CD14-positive monocyte (primary cell): ENCODE data around the gene CASP10. TPM values are rescaled to one million over a fixed set of nuclear protein-coding genes. Genes with fewer than 3 reads are reported as not detected.

Source experiments
- DNase-seq, 3 donors: peaks; one replicate each; pipeline ENCODE4 v3.0.0-alpha.2; 2011 to 2022
- H2AFZ ChIP-seq: 2 replicates; pipeline ENCODE4 v1.6.0; 2012; ENCODE audit warnings: mild to moderate bottlenecking, low read depth, low read length, inconsistent platforms; ENCODE audit not compliant: insufficient read depth, poor library complexity, severe bottlenecking
- H3K27ac ChIP-seq, 2 donors: 1 replicate in 1 of 2; 2 replicates in 1 of 2; pipeline ENCODE4 v1.5.1; 2012 to 2013; ENCODE audit warnings: low read length in 2 of 2, control low read depth in 1 of 2, inconsistent platforms in 1 of 2, low read depth in 1 of 2, mild to moderate bottlenecking in 1 of 2
- H3K27me3 ChIP-seq, 2 donors: one replicate each; pipeline versions ENCODE4 v1.6.0 to v1.6.1; 2011 to 2013; ENCODE audit warnings: low read length in 2 of 2; ENCODE audit not compliant: control insufficient read depth in 2 of 2, insufficient read depth in 2 of 2
- H3K36me3 ChIP-seq, 2 donors: replicated peaks in 1 of 2; 1 replicate in 1 of 2; 2 replicates in 1 of 2; pipeline versions ENCODE4 v1.5.1 to v1.6.1; 2012 to 2013; ENCODE audit warnings: low read length in 2 of 2, control low read depth in 1 of 2, inconsistent platforms in 1 of 2, mild to moderate bottlenecking in 1 of 2; ENCODE audit not compliant: insufficient read depth in 2 of 2, control insufficient read depth in 1 of 2
- H3K4me1 ChIP-seq, 2 donors: 1 replicate in 1 of 2; 2 replicates in 1 of 2; pipeline versions ENCODE4 v1.5.1 to v1.6.1; 2012 to 2013; ENCODE audit warnings: low read length in 2 of 2, control low read depth in 1 of 2, inconsistent platforms in 1 of 2, mild to moderate bottlenecking in 1 of 2, moderate library complexity in 1 of 2; ENCODE audit not compliant: insufficient read depth in 2 of 2, control insufficient read depth in 1 of 2
- H3K4me2 ChIP-seq: replicated peaks from 2 replicates; pipeline ENCODE3; 2012; ENCODE audit warnings: low read length, moderate library complexity, mild to moderate bottlenecking; ENCODE audit not compliant: poor library complexity, severe bottlenecking; ENCODE audit errors: extremely low read depth
- H3K4me3 ChIP-seq, 3 experiments: fragments of 200-600 bp in 1 of 3; sonication (generic) in 1 of 3; replicated peaks in 1 of 3; 1 replicate in 2 of 3; 2 replicates in 1 of 3; pipeline ENCODE4 v1.5.1; 2011 to 2013; ENCODE audit warnings: low read length in 3 of 3, mild to moderate bottlenecking in 3 of 3, control low read depth in 2 of 3, low read depth in 2 of 3, inconsistent platforms in 1 of 3, moderate library complexity in 1 of 3
- H3K79me2 ChIP-seq: 2 replicates; pipeline ENCODE4 v1.6.0; 2012; ENCODE audit warnings: mild to moderate bottlenecking, control low read depth, inconsistent platforms, low read length, moderate library complexity; ENCODE audit not compliant: insufficient read depth
- H3K9ac ChIP-seq: 2 replicates; pipeline ENCODE4 v1.6.0; 2017; ENCODE audit warnings: low read length, mild to moderate bottlenecking; ENCODE audit not compliant: insufficient read depth, poor library complexity, severe bottlenecking
- H3K9me3 ChIP-seq, 2 donors: replicated peaks in 1 of 2; 1 replicate in 1 of 2; 2 replicates in 1 of 2; pipeline versions ENCODE4 v1.5.1 to v1.6.1; 2012 to 2013; ENCODE audit warnings: low read length in 2 of 2, control low read depth in 1 of 2; ENCODE audit not compliant: control insufficient read depth in 1 of 2, insufficient read depth in 1 of 2
- H4K20me1 ChIP-seq: 2 replicates; pipeline ENCODE4 v1.6.0; 2012; ENCODE audit warnings: mild to moderate bottlenecking, low read length, control low read depth, moderate library complexity; ENCODE audit not compliant: insufficient read depth
- H3K27ac Mint-ChIP-seq, 7 donors: one replicate each; pipeline ENCODE4 v1.8.0; 2020; ENCODE audit warnings: mild to moderate bottlenecking in 7 of 7, mixed read lengths in 7 of 7, moderate library complexity in 6 of 7, inconsistent platforms in 2 of 7
- H3K27me3 Mint-ChIP-seq, 3 donors: one replicate each; pipeline ENCODE4 v1.8.0; 2021 to 2022; ENCODE audit warnings: low read depth in 3 of 3, mild to moderate bottlenecking in 3 of 3, mixed read lengths in 3 of 3, moderate library complexity in 3 of 3, inconsistent platforms in 1 of 3
- H3K36me3 Mint-ChIP-seq, 2 donors: one replicate each; pipeline ENCODE4 v1.8.0; 2020; ENCODE audit warnings: mixed read lengths in 2 of 2, inconsistent platforms in 1 of 2, mild to moderate bottlenecking in 1 of 2
- H3K4me1 Mint-ChIP-seq: one replicate; pipeline ENCODE4 v1.8.0; 2020; ENCODE audit warnings: mild to moderate bottlenecking, mixed read lengths
- H3K4me3 Mint-ChIP-seq, 2 donors: one replicate each; pipeline ENCODE4 v1.8.0; 2020; ENCODE audit warnings: mild to moderate bottlenecking in 2 of 2, mixed read lengths in 2 of 2, moderate library complexity in 1 of 2
- H3K9me3 Mint-ChIP-seq, 7 donors: one replicate each; pipeline ENCODE4 v1.8.0; 2020 to 2022; ENCODE audit warnings: mixed read lengths in 7 of 7, mild to moderate bottlenecking in 6 of 7, moderate library complexity in 6 of 7, inconsistent platforms in 2 of 7
- CTCF ChIP-seq: fragments of 200-600 bp; IDR thresholded peaks from one replicate; pipeline ENCODE4 v1.8.0; 2022; ENCODE audit warnings: antibody characterized with exemption, mild to moderate bottlenecking
- WGBS: methylation state at CpG from one replicate; pipeline ENCODE4 v1.1.5; 2013; ENCODE audit warnings: missing lambda C conversion rate; ENCODE audit not compliant: insufficient coverage; 5-methylcytosine and 5-hydroxymethylcytosine counted together
- intact Hi-C, 2 donors: fragments of 100-400 bp; cut with micrococcal nuclease; formaldehyde crosslinking; loops; one replicate each; pipeline versions ENCODE4 v1.15.0 to v1.15.1; 2023
- polyA plus RNA-seq, 3 donors: library from polyadenylated mRNA; depleted of rRNA in 1 of 3; unstranded in 2 of 3; stranded (reverse) in 1 of 3; fragments of 300-500 nt in 2 of 3; fragments of >200 nt in 1 of 3; fragmentation: Illumina TruSeq in 2 of 3; gene quantifications; 1 replicate in 2 of 3; 2 replicates in 1 of 3; pipeline ENCODE4 v1.2.3, GENCODE V29; 2012 to 2021

Gene CASP10
- polyA plus RNA-seq, 3 donors: 17.7 to 23.3 (median 18.9) TPM

- no peaks in the 10 kb centered on the region for H4K20me1 ChIP-seq
- Mint-ChIP-seq H3K9me3 (no peaks in the 10 kb centered on the region), H3K27ac (peak overlapping the region; percentile 26 to 88 (median 65)), H3K4me1 (peaks cover 37% of the 10 kb centered on the region), H3K36me3 (peaks cover 0 to 4% of the 10 kb centered on the region in 2 donors), H3K4me3 (peak overlapping the region; percentile 70 to 79), H3K27me3 (peaks cover 0 to 3% (median 2%) of the 10 kb centered on the region in 3 donors)
- H2AFZ ChIP-seq: peak overlapping the region; percentile 76
- WGBS: 5% methylated on average over 10 of the region's 12 CpGs
- H3K4me3 ChIP-seq: peak overlapping the region in 1 of 3 experiments; percentile 48
- peak overlapping the region; percentile 6 to 42 for H3K27ac ChIP-seq
- no peaks in the 10 kb centered on the region for H3K36me3 ChIP-seq
- DNase-seq: no peak
- H3K79me2 ChIP-seq: peaks cover 11% of the 10 kb centered on the region
- H3K4me2 ChIP-seq: peak overlapping the region; percentile 60
- intact Hi-C loops: loop anchor here in 1 of 2 donors (5.0 kb wide), 1 partner anchor 37 kb away; no protein-coding TSS in a partner anchor
- H3K9ac ChIP-seq: no peak overlapping the region
- H3K4me1 ChIP-seq: peaks cover 30 to 31% of the 10 kb centered on the region in 2 donors
- no peaks in the 10 kb centered on the region for H3K9me3 ChIP-seq
- H3K27me3 ChIP-seq: no peaks in the 10 kb centered on the region
- no peak for TF ChIP-seq CTCF
Measured at GRCh38 chr2:201228912-201229290, 46.0 kb downstream of the CASP10 start.

- H3K9me3 ChIP-seq: no peaks in the 10 kb centered on the region
- H3K27ac ChIP-seq: peak overlapping the region; percentile 45 to 76
- DNase-seq: peak; percentile 91 to 97 (median 95)
- intact Hi-C loops: loop anchor here (5.0 to 10.0 kb wide), 3 partner anchors 50 to 337 kb away; partner anchors contain the start of genes CASP10 (in 2 of the 2), STRADB (in 1 of the 2) and TRAK2 (in 1 of the 2)
- no peaks in the 10 kb centered on the region for H3K9me3 Mint-ChIP-seq
- peaks cover 41% of the 10 kb centered on the region for H3K79me2 ChIP-seq
- peak overlapping the region; percentile 80 for H3K4me2 ChIP-seq
- 0% methylated on average over 5 of the region's 8 CpGs for WGBS
- H2AFZ ChIP-seq: peak overlapping the region; percentile 79
- H3K4me3 ChIP-seq: peak overlapping the region in 1 of 3 experiments; percentile 45
- peaks cover 56% of the 10 kb centered on the region for H3K4me1 Mint-ChIP-seq
- TF ChIP-seq CTCF: peak; percentile 87
- H3K36me3 ChIP-seq: no peaks in the 10 kb centered on the region
- H3K4me1 ChIP-seq: peaks cover 50 to 61% of the 10 kb centered on the region in 2 donors
- no peak overlapping the region for H3K4me3 Mint-ChIP-seq
- no peaks in the 10 kb centered on the region for H4K20me1 ChIP-seq
- H3K27me3 Mint-ChIP-seq: peaks cover 0 to 2% (median 0%) of the 10 kb centered on the region in 3 donors
- H3K36me3 Mint-ChIP-seq: no peaks in the 10 kb centered on the region
- no peaks in the 10 kb centered on the region for H3K27me3 ChIP-seq
- H3K27ac Mint-ChIP-seq: peak overlapping the region; percentile 72 to 94 (median 88)
- H3K9ac ChIP-seq: no peak overlapping the region
Measured at GRCh38 chr2:201231781-201232466, 49.0 kb downstream of the CASP10 start.
